Immature natural killer cell (primary cell): ENCODE results near the gene MAP4K4. TPM values are rescaled to one million over a fixed set of nuclear protein-coding genes. Genes with fewer than 3 reads are reported as not detected.

Source experiments
- DNase-seq, 3 donors: peaks; one replicate each; pipeline ENCODE4 v3.0.0; 2022; ENCODE audit warnings: mixed read lengths in 1 of 3
- H3K27ac Mint-ChIP-seq, 6 donors: one replicate each; pipeline ENCODE4 v1.8.0; 2020; ENCODE audit warnings: mixed read lengths in 6 of 6, mild to moderate bottlenecking in 5 of 6, inconsistent platforms in 4 of 6, moderate library complexity in 3 of 6
- H3K27me3 Mint-ChIP-seq, 3 donors: one replicate each; pipeline ENCODE4 v1.8.0; 2020 to 2021; ENCODE audit warnings: low read depth in 3 of 3, mild to moderate bottlenecking in 3 of 3, mixed read lengths in 3 of 3, moderate library complexity in 3 of 3, inconsistent platforms in 1 of 3
- H3K36me3 Mint-ChIP-seq, 3 donors: one replicate each; pipeline ENCODE4 v1.8.0; 2020; ENCODE audit warnings: mixed read lengths in 3 of 3, inconsistent platforms in 2 of 3, mild to moderate bottlenecking in 2 of 3
- H3K4me1 Mint-ChIP-seq, 2 donors: one replicate each; pipeline ENCODE4 v1.8.0; 2020; ENCODE audit warnings: inconsistent platforms in 2 of 2, mild to moderate bottlenecking in 2 of 2, mixed read lengths in 2 of 2, moderate library complexity in 1 of 2
- H3K4me3 Mint-ChIP-seq, 5 donors: one replicate each; pipeline ENCODE4 v1.8.0; 2020; ENCODE audit warnings: mild to moderate bottlenecking in 5 of 5, mixed read lengths in 5 of 5, inconsistent platforms in 3 of 5, moderate library complexity in 3 of 5
- H3K9me3 Mint-ChIP-seq, 6 donors: one replicate each; pipeline ENCODE4 v1.8.0; 2020; ENCODE audit warnings: mild to moderate bottlenecking in 6 of 6, mixed read lengths in 6 of 6, inconsistent platforms in 4 of 6, moderate library complexity in 3 of 6
- polyA plus RNA-seq, 3 donors: library from polyadenylated mRNA; unstranded; fragments of 300-500 nt; fragmentation: Illumina TruSeq; gene quantifications; one replicate each; pipeline ENCODE4 v1.2.3, GENCODE V29; 2021

The MAP4K4 gene
- polyA plus RNA-seq, 3 donors from 2014 or later = 2.1 to 4.6 (median 3.4) TPM

- Mint-ChIP-seq H3K36me3 (no peaks in the 10 kb centered on the region), H3K27ac (no peak overlapping the region), H3K9me3 (no peaks in the 10 kb centered on the region), H3K4me1 (no peaks in the 10 kb centered on the region), H3K4me3 (no peak overlapping the region), H3K27me3 (peaks cover 0 to 2% (median 0%) of the 10 kb centered on the region in 3 donors)
- DNase-seq = no peak
Observed at GRCh38 chr2:101679037-101679726, 18.3 kb upstream of the MAP4K4 start.

DNA sequence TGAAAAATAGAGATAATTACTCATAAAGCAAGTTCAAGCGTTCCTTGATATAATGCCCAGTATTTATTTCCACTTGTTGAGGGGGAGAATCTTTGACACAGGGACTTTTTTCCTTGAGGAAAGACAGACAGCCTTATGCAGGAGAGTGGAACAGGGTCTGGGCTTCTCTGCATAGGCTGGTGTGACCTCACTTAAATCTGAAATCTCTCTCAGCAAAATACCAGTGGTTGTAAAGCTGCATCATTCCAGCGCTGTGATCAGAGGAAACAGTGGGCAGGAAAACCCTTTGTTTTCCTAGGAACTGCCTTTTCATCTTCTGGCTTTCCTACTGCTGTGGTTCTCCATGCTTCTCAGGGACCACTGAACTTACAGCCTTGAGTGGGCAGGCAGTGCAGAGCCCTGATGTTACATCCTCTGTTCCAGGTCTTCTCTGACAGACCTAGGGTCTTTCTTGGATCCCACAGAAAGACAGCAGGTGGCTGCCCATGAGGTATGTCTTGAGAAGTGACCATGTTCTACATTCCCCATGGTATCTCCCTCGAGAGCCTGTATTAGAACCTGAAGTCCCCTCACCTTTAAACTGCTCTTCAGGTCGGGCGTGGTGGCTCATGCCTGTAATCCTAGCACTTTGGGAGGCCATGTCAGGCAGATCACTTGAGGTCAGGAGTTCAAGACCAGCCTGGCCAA, 17.6 kb upstream of the MAP4K4 start:
- no peaks in the 10 kb centered on the region for H3K4me1 Mint-ChIP-seq
- no peaks in the 10 kb centered on the region for H3K9me3 Mint-ChIP-seq
- no peak overlapping the region for H3K27ac Mint-ChIP-seq
- H3K4me3 Mint-ChIP-seq = no peak overlapping the region
- no peaks in the 10 kb centered on the region for H3K36me3 Mint-ChIP-seq
- peaks cover 0 to 2% (median 0%) of the 10 kb centered on the region in 3 donors for H3K27me3 Mint-ChIP-seq
- DNase-seq = no peak

DNA sequence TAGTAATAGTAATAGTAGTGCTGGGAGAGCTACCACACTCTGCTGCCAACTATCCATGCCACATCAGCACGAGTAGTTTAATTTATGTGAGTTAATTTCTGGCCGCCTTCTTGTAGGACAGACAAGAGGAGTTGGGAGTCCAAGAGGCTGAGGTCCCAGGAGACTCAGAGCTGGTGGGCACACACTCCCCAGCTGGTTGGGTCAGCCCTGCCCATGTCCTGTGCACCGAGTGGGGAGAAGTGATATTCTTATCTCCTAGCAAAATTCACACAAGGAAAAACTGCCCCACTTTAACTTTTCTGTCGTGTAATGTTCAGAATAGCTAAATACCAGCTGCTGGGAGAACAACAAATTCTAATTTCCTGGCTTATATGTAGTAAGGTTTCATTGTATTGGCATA, 15.2 kb upstream of the MAP4K4 start:
- H3K4me3 Mint-ChIP-seq = no peak overlapping the region
- peaks cover 2 to 3% (median 2%) of the 10 kb centered on the region in 3 donors for H3K27me3 Mint-ChIP-seq
- no peaks in the 10 kb centered on the region for H3K4me1 Mint-ChIP-seq
- no peak for DNase-seq
- H3K9me3 Mint-ChIP-seq = no peaks in the 10 kb centered on the region
- H3K36me3 Mint-ChIP-seq = no peaks in the 10 kb centered on the region
- no peak overlapping the region for H3K27ac Mint-ChIP-seq

DNA sequence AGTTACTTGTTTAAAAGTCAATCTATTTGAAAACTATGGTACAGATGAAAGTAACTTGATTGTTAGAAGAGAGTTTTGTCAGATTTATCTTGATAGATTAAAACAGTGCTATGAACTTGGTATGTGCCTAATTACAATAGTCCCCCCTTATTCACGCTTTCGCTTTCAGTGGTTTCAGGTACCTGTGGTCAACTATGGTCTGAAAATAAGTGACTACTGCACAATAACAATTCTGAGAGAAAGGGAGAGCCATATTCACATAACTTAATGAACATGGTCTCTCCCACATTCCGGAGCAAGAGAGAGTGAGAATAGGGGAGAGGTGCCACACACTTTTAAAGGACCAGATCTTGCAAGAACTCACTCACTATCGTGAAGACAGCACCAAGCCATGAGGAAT, 13.2 kb upstream of the MAP4K4 start:
- H3K9me3 Mint-ChIP-seq = no peaks in the 10 kb centered on the region
- H3K4me3 Mint-ChIP-seq = no peak overlapping the region
- H3K4me1 Mint-ChIP-seq = no peaks in the 10 kb centered on the region
- no peak overlapping the region for H3K27ac Mint-ChIP-seq
- no peaks in the 10 kb centered on the region for H3K36me3 Mint-ChIP-seq
- peaks cover 0 to 3% (median 2%) of the 10 kb centered on the region in 3 donors for H3K27me3 Mint-ChIP-seq
- DNase-seq = no peak

GRCh38 chr2:101688261-101688660, 9.2 kb upstream of the MAP4K4 start:
- no peaks in the 10 kb centered on the region for H3K36me3 Mint-ChIP-seq
- H3K27ac Mint-ChIP-seq = no peak overlapping the region
- peaks cover 3 to 10% (median 3%) of the 10 kb centered on the region in 3 donors for H3K27me3 Mint-ChIP-seq
- no peaks in the 10 kb centered on the region for H3K4me1 Mint-ChIP-seq
- no peak overlapping the region for H3K4me3 Mint-ChIP-seq
- DNase-seq = no peak
- H3K9me3 Mint-ChIP-seq = no peaks in the 10 kb centered on the region

DNA sequence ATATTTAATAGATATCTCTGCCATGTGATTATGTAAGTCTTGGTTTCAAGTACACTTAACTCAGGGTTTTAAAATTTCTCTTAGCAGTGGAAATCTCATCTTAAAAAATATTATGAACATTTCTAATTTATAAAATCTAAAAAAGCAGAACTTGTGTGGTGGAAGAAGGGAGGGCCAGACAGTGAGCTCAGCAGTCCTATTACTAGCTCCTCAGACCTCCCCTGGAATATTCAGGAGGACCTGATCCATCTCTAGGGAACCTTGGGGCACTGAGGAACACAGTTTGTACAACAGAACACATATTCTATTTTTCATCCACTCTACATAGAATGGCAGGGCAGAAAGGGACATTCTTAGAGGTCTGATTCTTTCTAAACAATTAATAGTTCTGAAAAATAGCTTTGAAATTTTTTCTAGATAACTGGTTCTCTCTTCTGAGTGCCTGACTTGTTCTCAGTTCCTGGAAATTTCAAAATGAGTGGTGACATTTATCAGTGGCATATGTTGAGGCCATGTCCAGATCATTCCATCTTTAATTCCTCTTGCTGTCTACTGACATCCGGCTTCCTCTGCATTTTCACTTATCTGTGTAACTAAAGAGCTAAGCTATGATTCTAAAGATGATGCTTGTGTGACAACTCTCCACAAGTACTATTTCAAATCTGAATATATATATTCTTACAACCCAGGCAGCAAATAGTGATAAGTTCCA, 8.2 kb upstream of the MAP4K4 start:
- Mint-ChIP-seq H3K27ac (no peak overlapping the region), H3K27me3 (peaks cover 3 to 10% (median 3%) of the 10 kb centered on the region in 3 donors)
- DNase-seq = no peak

DNA sequence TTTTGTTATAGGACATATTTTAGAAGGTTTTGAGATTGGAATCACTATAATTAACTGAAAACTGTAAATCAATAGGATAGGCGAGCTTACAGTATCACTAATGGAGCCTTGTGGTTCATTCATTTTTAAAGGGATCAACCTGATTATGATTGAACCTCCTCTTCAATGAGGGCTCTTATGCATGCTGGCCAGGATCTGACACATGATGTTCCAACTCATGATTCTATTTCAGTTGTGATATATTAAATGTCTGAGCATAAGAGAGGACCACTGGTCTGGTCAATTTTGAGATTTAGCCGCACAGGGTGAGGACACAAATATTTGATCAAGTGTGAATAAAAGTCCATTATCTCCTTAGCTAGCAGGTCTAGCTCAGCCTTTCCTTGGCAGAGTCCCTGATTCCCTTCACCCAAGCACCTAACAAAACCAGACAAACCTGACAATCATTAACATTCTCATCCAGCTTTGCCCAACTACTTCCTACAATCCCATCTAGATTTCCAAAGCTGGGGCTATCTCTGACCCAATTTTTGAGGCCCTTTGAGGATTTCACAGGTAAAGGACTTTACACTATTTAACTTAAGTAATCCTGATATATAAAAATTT, 6.9 kb upstream of the MAP4K4 start:
- Mint-ChIP-seq H3K9me3 (peaks cover 0 to 2% (median 0%) of the 10 kb centered on the region in 6 donors), H3K27me3 (peaks cover 0 to 10% (median 5%) of the 10 kb centered on the region in 3 donors), H3K27ac (no peak overlapping the region), H3K36me3 (no peaks in the 10 kb centered on the region), H3K4me1 (no peaks in the 10 kb centered on the region), H3K4me3 (no peak overlapping the region)
- no peak for DNase-seq

More for the DNA sequence above, 8.2 kb upstream of the MAP4K4 start:
- no peaks in the 10 kb centered on the region for H3K36me3 Mint-ChIP-seq
- no peaks in the 10 kb centered on the region for H3K4me1 Mint-ChIP-seq
- no peaks in the 10 kb centered on the region for H3K9me3 Mint-ChIP-seq
- H3K4me3 Mint-ChIP-seq = no peak overlapping the region

GRCh38 chr2:101692041-101692440, 5.5 kb upstream of the MAP4K4 start:
- H3K27me3 Mint-ChIP-seq = peaks cover 3 to 10% (median 5%) of the 10 kb centered on the region in 3 donors
- H3K4me3 Mint-ChIP-seq = no peak overlapping the region
- H3K36me3 Mint-ChIP-seq = no peaks in the 10 kb centered on the region
- DNase-seq = no peak
- peaks cover 5 to 11% of the 10 kb centered on the region in 2 donors for H3K4me1 Mint-ChIP-seq
- no peak overlapping the region for H3K27ac Mint-ChIP-seq
- peaks cover 0 to 2% (median 0%) of the 10 kb centered on the region in 6 donors for H3K9me3 Mint-ChIP-seq

GRCh38 chr2:101692766-101693165, 4.7 kb upstream of the MAP4K4 start:
- Mint-ChIP-seq H3K9me3 (peaks cover 0 to 2% (median 0%) of the 10 kb centered on the region in 6 donors), H3K4me3 (no peak overlapping the region), H3K27me3 (peaks cover 3 to 10% (median 5%) of the 10 kb centered on the region in 3 donors), H3K36me3 (no peaks in the 10 kb centered on the region), H3K4me1 (peaks cover 5 to 11% of the 10 kb centered on the region in 2 donors), H3K27ac (no peak overlapping the region)
- DNase-seq = no peak

- H3K27me3 Mint-ChIP-seq = peaks cover 3 to 10% (median 5%) of the 10 kb centered on the region in 3 donors
- DNase-seq = no peak
- H3K27ac Mint-ChIP-seq = peak overlapping the region in 1 of 6 donors; percentile 14
Observed at GRCh38 chr2:101693991-101694588, 3.4 kb upstream of the MAP4K4 start.

GRCh38 chr2:101696272-101697123, 1.0 kb upstream of the MAP4K4 start:
- H3K27me3 Mint-ChIP-seq = peaks cover 4 to 10% (median 5%) of the 10 kb centered on the region in 3 donors
- peak overlapping the region; percentile 76 to 92 (median 82) for H3K27ac Mint-ChIP-seq
- peak overlapping the region; percentile 93 to 96 (median 94) for H3K4me3 Mint-ChIP-seq
- H3K4me1 Mint-ChIP-seq = peaks cover 11 to 14% of the 10 kb centered on the region in 2 donors
- DNase-seq = peak in 1 of 3 donors; percentile 14
- no peaks in the 10 kb centered on the region for H3K36me3 Mint-ChIP-seq
- peaks cover 0 to 2% (median 0%) of the 10 kb centered on the region in 6 donors for H3K9me3 Mint-ChIP-seq

More at GRCh38 chr2:101693991-101694588, 3.4 kb upstream of the MAP4K4 start:
- Mint-ChIP-seq H3K36me3 (no peaks in the 10 kb centered on the region), H3K4me3 (no peak overlapping the region), H3K4me1 (peaks cover 5 to 11% of the 10 kb centered on the region in 2 donors), H3K9me3 (peaks cover 0 to 2% (median 0%) of the 10 kb centered on the region in 6 donors)

- H3K9me3 Mint-ChIP-seq = peaks cover 0 to 2% (median 0%) of the 10 kb centered on the region in 6 donors
- peaks cover 11 to 24% of the 10 kb centered on the region in 2 donors for H3K4me1 Mint-ChIP-seq
- peak overlapping the region; percentile 60 to 80 (median 65) for H3K4me3 Mint-ChIP-seq
- H3K27me3 Mint-ChIP-seq = peaks cover 2 to 9% (median 7%) of the 10 kb centered on the region in 3 donors
- no peak overlapping the region for H3K27ac Mint-ChIP-seq
- DNase-seq = peak in 2 of 3 donors; percentile 22 to 30
- H3K36me3 Mint-ChIP-seq = no peaks in the 10 kb centered on the region
Observed at GRCh38 chr2:101698014-101698843, 722 bp downstream of the MAP4K4 start.
